GM21737 (cell line): ENCODE results near the gene TMED8.
"Not testable (repeated sequence)": the region's sequence is repeated elsewhere in the genome, so short reads cannot be mapped to it uniquely, and the experiment has no call there.

Experiments used
- ATAC-seq: cut with Tn5 transposase; IDR thresholded peaks from one replicate; pipeline ENCODE4 v1.9.1; 2021; ENCODE audit warnings: mild to moderate bottlenecking, moderate library complexity; ENCODE audit not compliant: unreplicated experiment

The TMED8 gene

GRCh38 chr14:77369285-77369684 lies 7.6 kb downstream of the TMED8 start:
- ATAC-seq, result no peak

GRCh38 chr14:77364146-77364545 lies 12.7 kb downstream of the TMED8 start:
- ATAC-seq, result no peak

- no peak for ATAC-seq
Observed at GRCh38 chr14:77359626-77360025, 17.3 kb downstream of the TMED8 start.

- no peak for ATAC-seq
Observed at GRCh38 chr14:77356899-77357298, 20.0 kb downstream of the TMED8 start.

- ATAC-seq, result no peak
Observed at GRCh38 chr14:77355811-77356210, 21.1 kb downstream of the TMED8 start.

GRCh38 chr14:77353469-77354141 lies 23.3 kb downstream of the TMED8 start:
- ATAC-seq, result no peak

GRCh38 chr14:77347751-77348150 lies 29.1 kb downstream of the TMED8 start:
- no peak for ATAC-seq

GRCh38 chr14:77346495-77346894 lies 30.4 kb downstream of the TMED8 start:
- no peak for ATAC-seq

- ATAC-seq, result no peak
Observed at GRCh38 chr14:77344377-77344996, 32.4 kb downstream of the TMED8 start.

- ATAC-seq, result no peak
Observed at GRCh38 chr14:77343662-77344061, 33.2 kb downstream of the TMED8 start.

- ATAC-seq, result no peak
Observed at GRCh38 chr14:77342726-77343397, 34.0 kb downstream of the TMED8 start.

- no peak for ATAC-seq
Observed at GRCh38 chr14:77340389-77340788, 36.5 kb downstream of the TMED8 start.

GRCh38 chr14:77339407-77339806 lies 37.5 kb downstream of the TMED8 start:
- no peak for ATAC-seq

- ATAC-seq, result no peak
Observed at GRCh38 chr14:77338302-77338701, 38.6 kb downstream of the TMED8 start.

GRCh38 chr14:77337880-77338279 lies 39.0 kb downstream of the TMED8 start:
- no peak for ATAC-seq

- ATAC-seq, result not testable (repeated sequence)
Observed at GRCh38 chr14:77337255-77337654, 39.6 kb downstream of the TMED8 start.

- ATAC-seq, result no peak
Observed at GRCh38 chr14:77335576-77335975, 41.3 kb downstream of the TMED8 start.

GRCh38 chr14:77329872-77330271 lies 47.0 kb downstream of the TMED8 start:
- ATAC-seq, result no peak

- no peak for ATAC-seq
Observed at GRCh38 chr14:77327111-77327510, 49.8 kb downstream of the TMED8 start.

GRCh38 chr14:77325746-77326094 lies 51.2 kb downstream of the TMED8 start:
- no peak for ATAC-seq

- ATAC-seq, result no peak
Observed at GRCh38 chr14:77324816-77325745, 51.8 kb downstream of the TMED8 start.
